SK-N-MC (cell line): ENCODE data around the gene PGLYRP2.

Source experiments
- EZH2 ChIP-seq: fragments of 200-600 bp; sonication (generic); IDR thresholded peaks from one replicate; pipeline ENCODE4 v1.6.1; 2017; ENCODE audit warnings: antibody characterized with exemption
- POLR2AphosphoS5 ChIP-seq: IDR thresholded peaks from 2 replicates; pipeline ENCODE4 v1.6.1; 2012; ENCODE audit warnings: mild to moderate bottlenecking, low read depth, low read length, borderline replicate concordance

GRCh38 chr19:15425321-15425950, 53.9 kb downstream of the PGLYRP2 start:
- TF ChIP-seq POLR2AphosphoS5 (no peak), EZH2 (no peak)
